ENCODE measurements around the gene SPANXN1. TPM values are rescaled to one million over a fixed set of nuclear protein-coding genes. Genes with fewer than 3 reads are reported as not detected.
"Not testable (repeated sequence)": the region's sequence is repeated elsewhere in the genome, so short reads cannot be mapped to it uniquely, and the experiment has no call there.

SPANXN1 gene
- not detected for total RNA-seq

GRCh38 chrX:145247203-145247602 lies at the start of gene SPANXN1:
Gene SPANXN1, plus strand, starts transcription at chrX:145247503. Its CDS starts 84 bp downstream, at chrX:145247587.
- not testable (repeated sequence) for H3K4me1 ChIP-seq (ENCODE audit: insufficient read depth, low read length); H3K27me3 ChIP-seq (ENCODE audit: insufficient read depth, low read length); H3K9me3 ChIP-seq (ENCODE audit: low read depth, low read length); H3K4me3 ChIP-seq (ENCODE audit: low read length)

DNA sequence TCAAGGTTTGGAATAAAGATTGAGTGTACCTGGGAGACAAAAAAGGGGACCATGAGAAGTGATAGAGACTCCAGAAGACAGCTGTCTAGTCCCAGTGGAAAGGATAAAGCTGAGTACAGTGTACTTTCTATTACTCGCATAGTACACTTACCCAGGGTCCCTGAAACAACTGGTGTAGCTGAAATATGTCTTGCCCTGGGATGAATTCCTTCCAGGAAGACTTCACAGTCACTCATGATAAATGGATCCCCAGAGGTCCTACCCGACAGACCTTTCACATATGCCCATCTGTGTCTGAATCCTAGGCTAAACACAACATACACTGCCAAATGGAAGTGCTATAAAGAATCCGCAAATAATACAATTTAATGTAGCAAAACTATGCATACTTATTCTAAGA lies 48.2 kb upstream of the SPANXN1 start:
- H3K9me3 ChIP-seq (ENCODE audit: low read depth, low read length), result no peaks in the 10 kb centered on the region
- H3K4me3 ChIP-seq (ENCODE audit: low read length), result no peak overlapping the region
- no peaks in the 10 kb centered on the region for H3K27me3 ChIP-seq (ENCODE audit: insufficient read depth, low read length)
- H3K4me1 ChIP-seq (ENCODE audit: insufficient read depth, low read length), result no peaks in the 10 kb centered on the region

DNA sequence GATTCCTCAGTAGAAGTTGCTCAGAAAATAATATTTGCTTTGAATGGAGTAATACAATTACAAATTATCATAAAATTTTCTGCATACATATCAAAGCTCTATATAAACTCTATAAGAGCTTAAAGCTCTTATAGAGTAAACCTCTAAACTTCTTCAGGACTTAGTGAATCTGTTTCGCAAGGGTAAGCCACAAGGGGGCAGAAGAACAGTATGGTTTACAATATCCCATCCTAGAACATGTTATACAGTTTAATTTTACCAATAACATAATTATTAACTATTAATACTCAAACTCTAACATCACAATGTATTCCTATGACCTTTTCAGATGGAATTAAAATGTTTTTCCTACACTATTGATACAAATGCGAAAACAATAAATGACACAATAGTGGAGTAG lies 33.8 kb upstream of the SPANXN1 start:
- Histone ChIP-seq H3K4me1 (ENCODE audit: insufficient read depth, low read length) (no peaks in the 10 kb centered on the region), H3K9me3 (ENCODE audit: low read depth, low read length) (no peaks in the 10 kb centered on the region), H3K27me3 (ENCODE audit: insufficient read depth, low read length) (no peaks in the 10 kb centered on the region), H3K4me3 (ENCODE audit: low read length) (no peak overlapping the region)

GRCh38 chrX:145292218-145292617 lies 44.9 kb downstream of the SPANXN1 start:
- Histone ChIP-seq H3K4me3 (ENCODE audit: low read length) (no peak overlapping the region), H3K9me3 (ENCODE audit: low read depth, low read length) (no peaks in the 10 kb centered on the region), H3K4me1 (ENCODE audit: insufficient read depth, low read length) (no peaks in the 10 kb centered on the region), H3K27me3 (ENCODE audit: insufficient read depth, low read length) (no peaks in the 10 kb centered on the region)

Data from mononuclear cell (primary cell).